HCT116 (cell line): ENCODE results near the gene SZRD1.

Source experiments
- EZH2 ChIP-seq: fragments of 200-600 bp; sonication (generic); IDR thresholded peaks from 2 replicates; pipeline ENCODE4 v1.6.1; 2017; ENCODE audit warnings: antibody characterized with exemption, mixed run types
- POLR2AphosphoS5 ChIP-seq: IDR thresholded peaks from 2 replicates; pipeline ENCODE4 v1.6.1; 2011; ENCODE audit warnings: mild to moderate bottlenecking, low read depth, low read length, moderate library complexity
- SIN3A ChIP-seq: IDR thresholded peaks from 2 replicates; pipeline ENCODE4 v1.6.1; 2012; ENCODE audit warnings: low read depth
- SP1 ChIP-seq: IDR thresholded peaks from 2 replicates; pipeline ENCODE4 v1.6.1; 2012; ENCODE audit warnings: low read depth
- TF ChIP-seq, protein P1 (sequence below), 3 experiments: fragments of 200-600 bp in 1 of 3; sonication (generic) in 1 of 3; IDR thresholded peaks in 2 of 3; conservative IDR thresholded peaks in 1 of 3; 2 replicates each; pipeline ENCODE4 v1.5.1; 2012 to 2017; ENCODE audit warnings: low read depth in 2 of 3, low read length in 2 of 3, antibody characterized with exemption in 1 of 3, borderline replicate concordance in 1 of 3, control low read depth in 1 of 3, mild to moderate bottlenecking in 1 of 3, mixed read lengths in 1 of 3, mixed run types in 1 of 3, moderate library complexity in 1 of 3; ENCODE audit not compliant: insufficient read depth in 1 of 3
- TF ChIP-seq, protein P2 (sequence below): IDR thresholded peaks from 2 replicates; pipeline ENCODE4 v1.6.1; 2011; ENCODE audit warnings: mild to moderate bottlenecking, low read length, moderate library complexity; ENCODE audit not compliant: insufficient replicate concordance; ENCODE audit errors: extremely low read depth

DNA sequence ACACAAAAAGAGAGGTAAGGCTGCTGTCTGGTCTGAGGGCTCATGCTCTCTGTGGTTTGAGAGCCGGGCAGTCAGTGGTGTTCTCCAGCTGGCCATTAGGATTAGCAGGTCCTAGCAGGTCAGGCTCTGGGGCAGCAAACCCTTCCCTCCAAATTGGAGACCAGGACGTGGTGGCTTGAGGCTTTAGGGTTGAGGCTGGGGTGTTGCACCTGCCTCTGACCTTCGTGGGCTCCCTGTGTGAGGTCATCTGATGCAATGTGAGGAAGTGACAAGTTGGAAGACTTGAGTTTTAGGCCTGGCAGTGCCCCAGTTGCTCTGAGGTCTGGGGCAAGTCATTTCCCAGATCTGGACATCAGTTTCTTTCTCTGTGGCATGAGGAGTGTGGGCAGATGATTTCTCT lies 24.4 kb downstream of the SZRD1 start:
- TF ChIP-seq, protein P1, sequence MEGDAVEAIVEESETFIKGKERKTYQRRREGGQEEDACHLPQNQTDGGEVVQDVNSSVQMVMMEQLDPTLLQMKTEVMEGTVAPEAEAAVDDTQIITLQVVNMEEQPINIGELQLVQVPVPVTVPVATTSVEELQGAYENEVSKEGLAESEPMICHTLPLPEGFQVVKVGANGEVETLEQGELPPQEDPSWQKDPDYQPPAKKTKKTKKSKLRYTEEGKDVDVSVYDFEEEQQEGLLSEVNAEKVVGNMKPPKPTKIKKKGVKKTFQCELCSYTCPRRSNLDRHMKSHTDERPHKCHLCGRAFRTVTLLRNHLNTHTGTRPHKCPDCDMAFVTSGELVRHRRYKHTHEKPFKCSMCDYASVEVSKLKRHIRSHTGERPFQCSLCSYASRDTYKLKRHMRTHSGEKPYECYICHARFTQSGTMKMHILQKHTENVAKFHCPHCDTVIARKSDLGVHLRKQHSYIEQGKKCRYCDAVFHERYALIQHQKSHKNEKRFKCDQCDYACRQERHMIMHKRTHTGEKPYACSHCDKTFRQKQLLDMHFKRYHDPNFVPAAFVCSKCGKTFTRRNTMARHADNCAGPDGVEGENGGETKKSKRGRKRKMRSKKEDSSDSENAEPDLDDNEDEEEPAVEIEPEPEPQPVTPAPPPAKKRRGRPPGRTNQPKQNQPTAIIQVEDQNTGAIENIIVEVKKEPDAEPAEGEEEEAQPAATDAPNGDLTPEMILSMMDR (IDR thresholded peaks at IDR 0.05 in 2 of 3, conservative IDR thresholded peaks at IDR 0.05 in 1 of 3; ENCODE audit: borderline replicate concordance in 1 of 3, insufficient read depth in 1 of 3, low read depth in 2 of 3, low read length in 2 of 3): no peak
- TF ChIP-seq SP1 (no peak), POLR2AphosphoS5 (no peak), SIN3A (no peak), EZH2 (no peak)
- TF ChIP-seq, protein P2, sequence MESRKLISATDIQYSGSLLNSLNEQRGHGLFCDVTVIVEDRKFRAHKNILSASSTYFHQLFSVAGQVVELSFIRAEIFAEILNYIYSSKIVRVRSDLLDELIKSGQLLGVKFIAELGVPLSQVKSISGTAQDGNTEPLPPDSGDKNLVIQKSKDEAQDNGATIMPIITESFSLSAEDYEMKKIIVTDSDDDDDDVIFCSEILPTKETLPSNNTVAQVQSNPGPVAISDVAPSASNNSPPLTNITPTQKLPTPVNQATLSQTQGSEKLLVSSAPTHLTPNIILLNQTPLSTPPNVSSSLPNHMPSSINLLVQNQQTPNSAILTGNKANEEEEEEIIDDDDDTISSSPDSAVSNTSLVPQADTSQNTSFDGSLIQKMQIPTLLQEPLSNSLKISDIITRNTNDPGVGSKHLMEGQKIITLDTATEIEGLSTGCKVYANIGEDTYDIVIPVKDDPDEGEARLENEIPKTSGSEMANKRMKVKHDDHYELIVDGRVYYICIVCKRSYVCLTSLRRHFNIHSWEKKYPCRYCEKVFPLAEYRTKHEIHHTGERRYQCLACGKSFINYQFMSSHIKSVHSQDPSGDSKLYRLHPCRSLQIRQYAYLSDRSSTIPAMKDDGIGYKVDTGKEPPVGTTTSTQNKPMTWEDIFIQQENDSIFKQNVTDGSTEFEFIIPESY: no peak
